Stimulated activated naive B cell treated with anti-CD40 and anti-IgM and Interleukin-4, amounts not matched to agents 10 μg/mL and 1 μg/mL and 100 μg/mL, for 72 hours (primary cell): ENCODE data around the gene RAPGEF3.

Experiments used
- ATAC-seq, 2 donors: fragments of 150-1000 bp; cut with Tn5 transposase; replicated peaks; 2 replicates each; pipeline ENCODE4 v1.10.0; 2021; ENCODE audit warnings: moderate library complexity in 1 of 2
- DNase-seq: peaks from one replicate; pipeline ENCODE4 v3.0.0; 2021
- H3K27ac Mint-ChIP-seq: one replicate; pipeline ENCODE4 v1.8.0; 2022; ENCODE audit warnings: mild to moderate bottlenecking, mixed read lengths
- H3K27me3 Mint-ChIP-seq, 2 donors: one replicate each; pipeline ENCODE4 v1.8.0; 2022; ENCODE audit warnings: mixed read lengths in 2 of 2
- H3K36me3 Mint-ChIP-seq, 2 donors: one replicate each; pipeline ENCODE4 v1.8.0; 2022; ENCODE audit warnings: mixed read lengths in 2 of 2, mild to moderate bottlenecking in 1 of 2
- H3K4me1 Mint-ChIP-seq, 2 donors: one replicate each; pipeline ENCODE4 v1.8.0; 2022; ENCODE audit warnings: mixed read lengths in 2 of 2, mild to moderate bottlenecking in 1 of 2
- H3K4me3 Mint-ChIP-seq, 2 donors: one replicate each; pipeline ENCODE4 v1.8.0; 2022; ENCODE audit warnings: mild to moderate bottlenecking in 2 of 2, mixed read lengths in 2 of 2, moderate library complexity in 1 of 2
- H3K9me3 Mint-ChIP-seq, 2 donors: one replicate each; pipeline ENCODE4 v1.8.0; 2022; ENCODE audit warnings: mixed read lengths in 2 of 2, mild to moderate bottlenecking in 1 of 2

Gene RAPGEF3, protein sequence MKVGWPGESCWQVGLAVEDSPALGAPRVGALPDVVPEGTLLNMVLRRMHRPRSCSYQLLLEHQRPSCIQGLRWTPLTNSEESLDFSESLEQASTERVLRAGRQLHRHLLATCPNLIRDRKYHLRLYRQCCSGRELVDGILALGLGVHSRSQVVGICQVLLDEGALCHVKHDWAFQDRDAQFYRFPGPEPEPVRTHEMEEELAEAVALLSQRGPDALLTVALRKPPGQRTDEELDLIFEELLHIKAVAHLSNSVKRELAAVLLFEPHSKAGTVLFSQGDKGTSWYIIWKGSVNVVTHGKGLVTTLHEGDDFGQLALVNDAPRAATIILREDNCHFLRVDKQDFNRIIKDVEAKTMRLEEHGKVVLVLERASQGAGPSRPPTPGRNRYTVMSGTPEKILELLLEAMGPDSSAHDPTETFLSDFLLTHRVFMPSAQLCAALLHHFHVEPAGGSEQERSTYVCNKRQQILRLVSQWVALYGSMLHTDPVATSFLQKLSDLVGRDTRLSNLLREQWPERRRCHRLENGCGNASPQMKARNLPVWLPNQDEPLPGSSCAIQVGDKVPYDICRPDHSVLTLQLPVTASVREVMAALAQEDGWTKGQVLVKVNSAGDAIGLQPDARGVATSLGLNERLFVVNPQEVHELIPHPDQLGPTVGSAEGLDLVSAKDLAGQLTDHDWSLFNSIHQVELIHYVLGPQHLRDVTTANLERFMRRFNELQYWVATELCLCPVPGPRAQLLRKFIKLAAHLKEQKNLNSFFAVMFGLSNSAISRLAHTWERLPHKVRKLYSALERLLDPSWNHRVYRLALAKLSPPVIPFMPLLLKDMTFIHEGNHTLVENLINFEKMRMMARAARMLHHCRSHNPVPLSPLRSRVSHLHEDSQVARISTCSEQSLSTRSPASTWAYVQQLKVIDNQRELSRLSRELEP

DNA sequence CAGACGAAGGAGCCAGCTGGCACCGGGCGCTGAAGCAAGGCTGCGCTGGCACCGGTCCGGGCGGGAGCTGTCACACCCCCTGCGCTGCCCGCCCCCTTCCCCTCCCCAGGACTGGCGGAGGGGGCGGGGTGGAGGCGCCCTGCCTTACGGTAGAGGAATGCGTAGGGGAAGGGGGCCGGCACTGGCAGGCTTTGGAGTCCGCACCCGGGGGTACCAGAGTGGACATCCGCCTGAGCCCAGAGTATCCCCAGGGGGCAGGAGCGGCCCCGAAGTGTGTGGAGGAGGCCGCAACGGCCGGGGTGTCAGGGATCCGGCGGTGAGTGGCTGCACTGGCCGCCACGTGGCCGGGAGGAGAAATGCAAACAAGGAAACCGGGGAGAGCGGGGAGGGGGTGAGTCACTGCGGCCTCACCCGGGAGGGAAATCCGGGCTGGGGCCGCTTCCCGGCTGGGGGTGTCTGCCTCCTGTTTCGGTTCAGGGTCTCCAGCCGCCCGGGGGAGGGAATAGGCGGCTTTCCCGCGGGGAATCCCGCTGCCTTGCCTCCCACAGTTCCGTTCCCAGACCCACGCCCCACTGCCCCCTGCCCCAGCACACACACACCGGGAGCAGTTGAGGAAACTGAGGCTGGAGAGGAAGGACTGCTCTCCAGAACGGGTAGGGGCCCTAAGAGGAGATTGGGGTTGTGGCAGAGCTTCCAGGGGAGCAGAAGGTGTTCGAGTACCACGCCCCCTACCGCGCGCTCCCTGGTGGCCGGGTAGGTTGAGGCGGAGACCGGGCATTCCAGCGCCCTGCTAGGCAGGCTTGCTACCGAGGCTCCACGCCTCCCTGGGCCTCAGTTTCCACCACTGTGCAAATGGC, at the start of gene RAPGEF3:
Gene RAPGEF3, minus strand, starts transcription at position 47 of the 857 bp plus-strand sequence. CDS start 324 bp downstream, outside the sequence.
- Mint-ChIP-seq H3K27ac (peak within 1 kb of the TSS; percentile 86), H3K36me3 (no peaks in the 10 kb centered on the region), H3K9me3 (no peaks in the 10 kb centered on the region), H3K27me3 (no peaks in the 10 kb centered on the region), H3K4me3 (peak within 1 kb of the TSS; percentile 83 to 93), H3K4me1 (peaks cover 54 to 75% of the 10 kb centered on the region in 2 donors)
- DNase-seq (peak; percentile 69), ATAC-seq (peak; percentile 40 to 41)

- Mint-ChIP-seq H3K4me1 (peaks cover 76 to 97% of the 10 kb centered on the region in 2 donors), H3K27me3 (no peaks in the 10 kb centered on the region), H3K4me3 (peak overlapping the region; percentile 73 to 77), H3K36me3 (peaks cover 16 to 39% of the 10 kb centered on the region in 2 donors), H3K9me3 (no peaks in the 10 kb centered on the region), H3K27ac (peak overlapping the region; percentile 98)
- ATAC-seq (peak; percentile 50 to 56), DNase-seq (peak; percentile 81)
Observed at GRCh38 chr12:47808050-47808449, 49.4 kb upstream of the RAPGEF3 start.

DNA sequence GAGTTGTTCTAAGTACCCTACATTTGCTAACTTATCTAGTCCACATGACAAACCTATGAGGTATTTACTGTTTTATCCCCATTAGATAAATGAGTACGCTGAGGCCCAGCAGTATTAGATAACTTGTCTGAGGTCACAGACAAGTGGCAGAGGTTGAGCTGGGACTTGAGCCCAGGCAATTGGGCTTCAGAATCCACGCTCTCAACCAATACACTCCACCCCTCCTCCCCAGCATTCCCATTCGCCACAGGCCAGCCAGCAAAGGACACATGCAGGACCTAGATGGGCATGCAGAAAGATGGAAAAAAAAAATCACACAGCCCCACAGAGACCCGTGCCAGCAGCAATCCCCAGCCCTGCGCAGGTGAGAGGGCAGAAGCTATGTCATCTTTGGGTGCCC, 48.7 kb upstream of the RAPGEF3 start:
- no peak for DNase-seq
- peak overlapping the region; percentile 11 to 77 for H3K4me3 Mint-ChIP-seq
- H3K27me3 Mint-ChIP-seq: no peaks in the 10 kb centered on the region
- peak overlapping the region; percentile 98 for H3K27ac Mint-ChIP-seq
- peaks cover 19 to 44% of the 10 kb centered on the region in 2 donors for H3K36me3 Mint-ChIP-seq
- no peak for ATAC-seq
- peaks cover 79 to 97% of the 10 kb centered on the region in 2 donors for H3K4me1 Mint-ChIP-seq
- no peaks in the 10 kb centered on the region for H3K9me3 Mint-ChIP-seq

DNA sequence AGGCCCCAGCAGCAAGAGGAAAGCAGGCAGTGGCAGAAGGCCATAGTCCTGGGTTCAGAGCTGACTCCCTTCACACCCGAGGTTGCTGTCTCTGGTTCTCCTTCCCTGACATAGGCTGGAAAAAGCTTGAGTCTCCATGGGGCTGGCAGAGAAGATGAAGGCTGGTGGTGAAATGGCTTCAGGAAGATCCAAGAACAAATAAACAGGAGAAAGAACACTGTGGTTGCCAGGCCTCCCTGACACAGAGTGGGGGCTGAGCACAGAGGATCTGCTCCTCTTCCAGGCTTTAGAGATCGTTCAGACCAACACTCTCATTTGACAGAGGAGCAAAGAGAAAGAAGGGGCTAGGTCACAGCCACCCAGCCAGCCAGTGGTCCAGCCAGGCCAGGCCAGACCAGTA, 46.7 kb upstream of the RAPGEF3 start:
- Mint-ChIP-seq H3K4me3 (peak overlapping the region; percentile 5 to 26), H3K27me3 (no peaks in the 10 kb centered on the region), H3K36me3 (peaks cover 26 to 59% of the 10 kb centered on the region in 2 donors), H3K4me1 (peaks cover 73 to 97% of the 10 kb centered on the region in 2 donors), H3K27ac (peak overlapping the region; percentile 72), H3K9me3 (no peaks in the 10 kb centered on the region)
- ATAC-seq: no peak
- no peak for DNase-seq

DNA sequence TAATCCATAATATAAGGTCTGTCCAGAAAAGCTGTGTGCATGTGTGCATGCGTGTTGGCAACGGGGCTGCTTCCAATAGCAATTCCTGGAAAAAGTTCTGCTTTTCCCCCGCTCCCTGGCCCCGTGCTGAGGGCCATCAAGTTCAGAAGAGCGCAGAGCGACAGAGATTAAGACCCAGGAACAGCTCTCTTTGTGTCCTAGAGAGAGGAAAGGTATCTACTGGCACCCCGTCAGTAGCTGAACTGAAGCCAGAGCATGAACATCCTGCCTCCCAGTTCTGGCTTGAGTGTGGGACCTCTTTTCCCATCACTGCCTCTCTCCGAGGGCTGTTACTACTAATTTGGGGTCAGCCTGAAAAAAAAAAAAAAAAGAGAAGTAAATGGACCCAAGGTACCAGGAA, 45.5 kb upstream of the RAPGEF3 start:
- peak overlapping the region; percentile 83 for H3K27ac Mint-ChIP-seq
- H3K27me3 Mint-ChIP-seq: no peaks in the 10 kb centered on the region
- ATAC-seq: no peak
- DNase-seq: no peak
- no peaks in the 10 kb centered on the region for H3K9me3 Mint-ChIP-seq
- H3K4me1 Mint-ChIP-seq: peaks cover 76 to 92% of the 10 kb centered on the region in 2 donors
- peaks cover 28 to 60% of the 10 kb centered on the region in 2 donors for H3K36me3 Mint-ChIP-seq
- H3K4me3 Mint-ChIP-seq: no peak overlapping the region

- Mint-ChIP-seq H3K4me1 (peaks cover 69 to 87% of the 10 kb centered on the region in 2 donors), H3K9me3 (no peaks in the 10 kb centered on the region), H3K36me3 (peaks cover 31 to 63% of the 10 kb centered on the region in 2 donors), H3K27ac (peak overlapping the region; percentile 83), H3K4me3 (peak overlapping the region; percentile 10 to 65), H3K27me3 (no peaks in the 10 kb centered on the region)
- DNase-seq (no peak), ATAC-seq (peak in 1 of 2 donors; percentile 40)
Observed at GRCh38 chr12:47803191-47803875, 44.7 kb upstream of the RAPGEF3 start.

GRCh38 chr12:47802312-47802711, 43.6 kb upstream of the RAPGEF3 start:
- DNase-seq: no peak
- no peaks in the 10 kb centered on the region for H3K9me3 Mint-ChIP-seq
- peaks cover 63 to 87% of the 10 kb centered on the region in 2 donors for H3K4me1 Mint-ChIP-seq
- H3K4me3 Mint-ChIP-seq: peak overlapping the region; percentile 25 to 63
- H3K27me3 Mint-ChIP-seq: no peaks in the 10 kb centered on the region
- peaks cover 39 to 63% of the 10 kb centered on the region in 2 donors for H3K36me3 Mint-ChIP-seq
- ATAC-seq: peak in 1 of 2 donors; percentile 14
- H3K27ac Mint-ChIP-seq: peak overlapping the region; percentile 89

- DNase-seq: no peak
- Mint-ChIP-seq H3K9me3 (no peaks in the 10 kb centered on the region), H3K4me3 (peak overlapping the region; percentile 25 to 63), H3K4me1 (peaks cover 60 to 84% of the 10 kb centered on the region in 2 donors), H3K27me3 (no peaks in the 10 kb centered on the region), H3K36me3 (peaks cover 38 to 62% of the 10 kb centered on the region in 2 donors), H3K27ac (peak overlapping the region; percentile 89)
- ATAC-seq: no peak
Observed at GRCh38 chr12:47801904-47802246, 43.2 kb upstream of the RAPGEF3 start.

DNA sequence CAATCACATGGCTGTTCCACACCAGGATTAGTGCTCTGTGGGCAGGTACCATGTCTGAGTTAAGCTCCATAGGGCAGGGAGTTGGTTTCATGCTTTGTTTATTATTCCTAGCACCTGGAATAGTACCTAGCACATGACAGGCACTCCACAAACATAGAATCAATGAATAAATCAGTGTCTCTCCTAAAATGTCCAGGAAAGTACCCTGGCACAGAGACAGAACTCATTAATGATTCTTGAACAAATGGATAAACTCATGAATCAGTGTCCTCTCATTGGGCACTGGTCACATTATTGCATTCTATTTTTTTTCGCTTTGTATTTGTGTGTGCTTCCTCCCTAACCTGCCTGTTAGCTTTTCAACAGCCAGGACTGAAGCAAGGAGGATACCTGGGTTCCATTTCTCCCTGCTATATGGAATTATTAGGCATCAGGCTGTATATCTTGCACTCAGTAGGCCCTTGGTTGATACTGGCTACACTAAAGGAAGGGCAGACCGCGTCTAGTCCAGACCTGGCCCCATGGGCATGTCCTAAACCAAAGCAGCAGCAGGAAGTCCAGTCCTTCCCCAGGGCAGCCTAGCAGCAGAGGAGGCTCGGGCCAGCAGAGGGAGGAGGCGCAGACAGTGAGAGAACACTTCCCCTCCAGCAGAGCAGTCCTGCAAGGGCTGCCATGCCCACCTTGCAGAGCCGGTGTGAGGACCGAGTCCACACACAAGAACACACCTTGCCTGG, 42.7 kb upstream of the RAPGEF3 start:
- Mint-ChIP-seq H3K4me3 (no peak overlapping the region), H3K36me3 (peaks cover 38 to 62% of the 10 kb centered on the region in 2 donors), H3K27me3 (no peaks in the 10 kb centered on the region), H3K9me3 (no peaks in the 10 kb centered on the region), H3K27ac (peak overlapping the region; percentile 33), H3K4me1 (peaks cover 56 to 79% of the 10 kb centered on the region in 2 donors)
- DNase-seq: no peak
- ATAC-seq: no peak

GRCh38 chr12:47800582-47800981, 41.9 kb upstream of the RAPGEF3 start:
- Mint-ChIP-seq H3K4me1 (peaks cover 49 to 71% of the 10 kb centered on the region in 2 donors), H3K27ac (peak overlapping the region; percentile 33), H3K9me3 (no peaks in the 10 kb centered on the region), H3K4me3 (no peak overlapping the region), H3K36me3 (peaks cover 40 to 63% of the 10 kb centered on the region in 2 donors), H3K27me3 (no peaks in the 10 kb centered on the region)
- no peak for ATAC-seq
- DNase-seq: no peak

DNA sequence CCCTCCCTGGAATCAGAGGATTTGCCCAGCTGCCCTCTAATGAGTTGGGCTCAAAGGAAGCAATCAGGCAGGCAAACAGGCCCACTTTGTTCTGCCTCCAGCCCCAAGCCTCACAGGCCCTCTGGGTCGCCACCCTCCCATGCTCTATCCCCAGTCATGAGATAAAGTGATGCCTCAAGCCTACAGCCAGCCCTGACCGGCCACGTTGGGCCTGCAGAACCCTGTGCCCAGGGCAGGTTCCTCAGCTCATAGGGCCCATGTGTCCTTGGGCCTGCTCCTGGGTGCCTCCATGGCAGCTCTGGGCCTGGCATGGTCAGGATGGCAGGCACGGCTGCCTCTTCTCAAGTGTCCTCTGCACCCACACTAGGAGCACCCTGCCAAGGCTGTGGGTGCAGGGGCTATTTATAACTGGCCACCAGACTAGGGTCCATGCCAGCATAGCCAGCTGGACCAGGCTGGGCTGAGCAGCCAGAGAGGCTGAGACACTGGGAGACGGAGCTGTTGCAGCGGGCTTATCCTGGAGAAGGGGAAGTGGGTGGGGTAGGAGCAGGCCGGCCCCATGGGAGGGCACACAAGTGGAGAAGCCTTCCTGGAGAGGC, 40.8 kb upstream of the RAPGEF3 start:
- H3K27ac Mint-ChIP-seq: peak overlapping the region; percentile 25
- ATAC-seq (no peak), DNase-seq (no peak)
- peaks cover 39 to 61% of the 10 kb centered on the region in 2 donors for H3K36me3 Mint-ChIP-seq
- H3K4me3 Mint-ChIP-seq: no peak overlapping the region
- no peaks in the 10 kb centered on the region for H3K27me3 Mint-ChIP-seq
- peaks cover 37 to 60% of the 10 kb centered on the region in 2 donors for H3K4me1 Mint-ChIP-seq
- H3K9me3 Mint-ChIP-seq: no peaks in the 10 kb centered on the region

DNA sequence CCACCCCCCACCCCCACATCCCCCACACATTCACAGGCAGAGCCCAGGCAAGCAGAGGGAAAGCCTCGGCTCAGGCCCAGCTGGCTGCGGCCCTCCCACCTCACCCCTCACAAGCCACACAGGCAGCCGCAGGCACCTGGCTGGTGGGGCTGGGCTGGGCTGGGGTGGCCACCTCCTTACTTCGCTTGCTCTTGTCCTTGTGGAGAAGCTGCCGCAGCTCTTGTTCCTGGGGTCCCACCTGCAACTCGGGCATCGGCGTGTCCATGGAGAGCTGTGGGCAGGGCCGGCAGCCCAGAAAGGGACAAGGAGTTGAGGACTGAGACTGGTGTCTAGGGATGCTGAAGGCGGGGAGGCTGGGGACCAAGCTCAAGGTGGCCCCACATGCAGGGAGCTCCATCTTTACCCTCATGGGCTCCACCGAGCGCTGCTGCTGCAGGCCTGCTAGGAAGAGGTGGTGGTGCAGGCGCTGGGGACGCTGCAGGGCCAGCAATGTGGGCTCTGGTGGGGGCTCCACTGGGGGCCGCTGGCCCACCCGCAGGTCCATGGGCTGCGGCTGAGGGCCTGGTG, 39.8 kb upstream of the RAPGEF3 start:
- no peaks in the 10 kb centered on the region for H3K9me3 Mint-ChIP-seq
- no peak overlapping the region for H3K4me3 Mint-ChIP-seq
- ATAC-seq: no peak
- peaks cover 46 to 62% of the 10 kb centered on the region in 2 donors for H3K36me3 Mint-ChIP-seq
- DNase-seq: no peak
- no peaks in the 10 kb centered on the region for H3K27me3 Mint-ChIP-seq
- peaks cover 34 to 50% of the 10 kb centered on the region in 2 donors for H3K4me1 Mint-ChIP-seq
- H3K27ac Mint-ChIP-seq: no peak overlapping the region
